Common myeloid progenitor, CD34-positive (primary cell): ENCODE results near the gene PNPLA1.

Experiments
- CTCF ChIA-PET: fragments of 350-600 bp; sonication (Branson Sonifier 250); formaldehyde crosslinking; loops from one replicate; lab custom pipeline; 2021; ENCODE audit warnings: antibody characterized with exemption; lab: Charles Lee
- POLR2A ChIA-PET: fragments of 350-600 bp; sonication (Branson Sonifier 250); formaldehyde crosslinking; loops from one replicate; lab custom pipeline; 2021; ENCODE audit warnings: antibody characterized with exemption; lab: Charles Lee
- DNase-seq, 3 donors: peaks; one replicate each; pipeline versions ENCODE4 v3.0.0 to v3.0.0-alpha.2; 2013
- H3K27ac ChIP-seq, 2 experiments: 1 replicate in 1 of 2; 2 replicates in 1 of 2; pipeline ENCODE4 v1.7.0; 2013; ENCODE audit warnings: inconsistent platforms in 2 of 2, low read length in 2 of 2, mild to moderate bottlenecking in 2 of 2, low read depth in 1 of 2, moderate library complexity in 1 of 2; ENCODE audit not compliant: severe bottlenecking in 2 of 2, insufficient read depth in 1 of 2, poor library complexity in 1 of 2
- H3K27me3 ChIP-seq, 5 experiments: replicated peaks in 2 of 5; 1 replicate in 3 of 5; 2 replicates in 2 of 5; pipeline versions ENCODE4 v1.6.1 to v1.7.0; 2013; ENCODE audit warnings: low read length in 4 of 5, mild to moderate bottlenecking in 2 of 5, moderate library complexity in 2 of 5, inconsistent platforms in 1 of 5; ENCODE audit not compliant: insufficient read depth in 5 of 5, control insufficient read depth in 4 of 5
- H3K36me3 ChIP-seq, 4 experiments: 1 replicate in 2 of 4; 2 replicates in 2 of 4; pipeline versions ENCODE4 v1.6.1 to v1.7.0; 2013; ENCODE audit warnings: low read length in 3 of 4, control low read depth in 1 of 4, mild to moderate bottlenecking in 1 of 4; ENCODE audit not compliant: control insufficient read depth in 4 of 4, insufficient read depth in 4 of 4
- H3K4me1 ChIP-seq, 4 experiments: 1 replicate in 3 of 4; 2 replicates in 1 of 4; pipeline versions ENCODE4 v1.6.1 to v1.7.1; 2013; ENCODE audit warnings: low read length in 3 of 4, mild to moderate bottlenecking in 3 of 4, control low read depth in 1 of 4, inconsistent platforms in 1 of 4, moderate library complexity in 1 of 4; ENCODE audit not compliant: control insufficient read depth in 4 of 4, insufficient read depth in 4 of 4; ENCODE audit errors: control extremely low read depth in 1 of 4
- H3K4me3 ChIP-seq, 7 experiments: 1 replicate in 4 of 7; 2 replicates in 3 of 7; pipeline versions ENCODE4 v1.5.1 to v1.7.0; 2013; ENCODE audit warnings: mild to moderate bottlenecking in 7 of 7, low read length in 6 of 7, moderate library complexity in 6 of 7, inconsistent platforms in 2 of 7, low read depth in 2 of 7, control low read depth in 1 of 7; ENCODE audit not compliant: insufficient read depth in 4 of 7, control insufficient read depth in 1 of 7; ENCODE audit errors: extremely low read depth in 1 of 7
- H3K9me3 ChIP-seq, 5 experiments: 1 replicate in 4 of 5; 2 replicates in 1 of 5; pipeline versions ENCODE4 v1.6.1 to v1.7.1; 2013; ENCODE audit warnings: low read length in 4 of 5, mild to moderate bottlenecking in 2 of 5, inconsistent platforms in 1 of 5, low read depth in 1 of 5, moderate library complexity in 1 of 5; ENCODE audit not compliant: control insufficient read depth in 4 of 5, insufficient read depth in 2 of 5; ENCODE audit errors: control extremely low read depth in 1 of 5
- WGBS: methylation state at CpG from one replicate; pipeline ENCODE4 v1.1.5; 2013; ENCODE audit not compliant: insufficient coverage; 5-methylcytosine and 5-hydroxymethylcytosine counted together

Gene PNPLA1

DNA sequence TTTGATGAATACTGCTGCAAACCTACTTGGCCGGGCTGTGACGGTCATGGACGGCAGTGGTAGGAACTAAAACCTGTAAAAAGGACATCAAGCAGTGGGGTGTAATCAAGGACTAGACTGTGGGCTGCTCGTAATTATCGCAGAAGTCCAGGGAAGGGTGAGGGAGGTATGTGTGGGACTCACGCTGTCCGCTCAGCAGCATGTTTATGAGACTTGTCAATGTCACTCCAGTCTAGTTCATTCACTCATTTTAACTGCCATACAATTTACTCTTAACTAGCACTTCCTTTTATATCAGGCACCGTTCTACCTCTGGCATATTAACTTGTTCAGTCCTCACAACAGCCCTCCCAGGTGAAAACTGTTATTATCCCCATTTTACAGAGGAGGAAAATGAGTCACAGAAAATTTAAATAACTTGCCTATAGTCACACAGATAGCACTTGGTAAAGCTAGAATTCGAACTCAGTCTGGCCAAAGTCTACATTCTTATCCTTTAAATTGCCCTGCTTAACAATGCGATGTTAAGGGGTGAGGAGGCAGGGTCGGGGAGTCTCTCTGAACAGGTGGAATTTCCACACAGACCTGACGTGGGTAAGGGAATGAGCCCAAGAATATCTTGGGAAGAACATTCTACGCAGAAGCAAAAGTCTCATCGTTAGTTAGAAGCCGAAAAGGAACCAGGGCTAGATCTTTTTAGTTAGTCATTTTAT, 4.1 kb downstream of the PNPLA1 start:
- ChIA-PET POLR2A (no interaction called here), CTCF (no interaction called here)
- peaks cover 0 to 3% (median 2%) of the 10 kb centered on the region in 5 experiments for H3K27me3 ChIP-seq
- no peak overlapping the region for H3K4me3 ChIP-seq
- H3K36me3 ChIP-seq: no peaks in the 10 kb centered on the region
- no peak overlapping the region for H3K27ac ChIP-seq
- no peak for DNase-seq
- no peaks in the 10 kb centered on the region for H3K9me3 ChIP-seq
- no peaks in the 10 kb centered on the region for H3K4me1 ChIP-seq
- WGBS: 97% methylated on average over 12 of the region's 15 CpGs

GRCh38 chr6:36276581-36277536, 7.0 kb downstream of the PNPLA1 start:
- H3K4me1 ChIP-seq: no peaks in the 10 kb centered on the region
- H3K27ac ChIP-seq: no peak overlapping the region
- ChIA-PET POLR2A (no interaction called here), CTCF (interaction anchor here (0.7 to 1.4 kb wide), 4 partner anchors 8 to 81 kb away, joined by 3 to 4 read pairs (median 3); no protein-coding TSS in a partner anchor)
- no peaks in the 10 kb centered on the region for H3K9me3 ChIP-seq
- WGBS: 89% methylated on average over 10 of the region's 13 CpGs
- no peak overlapping the region for H3K4me3 ChIP-seq
- no peak for DNase-seq
- H3K27me3 ChIP-seq: peaks cover 0 to 2% (median 0%) of the 10 kb centered on the region in 5 experiments
- no peaks in the 10 kb centered on the region for H3K36me3 ChIP-seq

- 100% methylated on average over 1 of the region's 2 CpGs for WGBS
- H3K4me3 ChIP-seq: no peak overlapping the region
- H3K36me3 ChIP-seq: no peaks in the 10 kb centered on the region
- peaks cover 0 to 3% (median 2%) of the 10 kb centered on the region in 5 experiments for H3K27me3 ChIP-seq
- H3K9me3 ChIP-seq: peaks cover 0 to 1% (median 0%) of the 10 kb centered on the region in 5 experiments
- DNase-seq: no peak
- no peaks in the 10 kb centered on the region for H3K4me1 ChIP-seq
- ChIA-PET POLR2A (no interaction called here), CTCF (interaction anchor here (1.3 kb wide), 1 partner anchor 9 kb away, joined by 3 read pairs; no protein-coding TSS in a partner anchor)
- no peak overlapping the region for H3K27ac ChIP-seq
Measured at GRCh38 chr6:36277946-36278470, 8.1 kb downstream of the PNPLA1 start.

GRCh38 chr6:36280467-36280866, 10.6 kb downstream of the PNPLA1 start:
- DNase-seq: no peak
- H3K27ac ChIP-seq: no peak overlapping the region
- no peak overlapping the region for H3K4me3 ChIP-seq
- H3K36me3 ChIP-seq: no peaks in the 10 kb centered on the region
- H3K9me3 ChIP-seq: peaks cover 0 to 2% (median 0%) of the 10 kb centered on the region in 5 experiments
- POLR2A ChIA-PET: no interaction called here
- no peaks in the 10 kb centered on the region for H3K4me1 ChIP-seq
- WGBS: 90% methylated on average over 3 of the region's 3 CpGs
- CTCF ChIA-PET: interaction anchor here (1.1 to 1.4 kb wide), 2 partner anchors 22 to 32 kb away, joined by 3 to 4 read pairs; no protein-coding TSS in a partner anchor
- H3K27me3 ChIP-seq: peaks cover 4 to 25% (median 10%) of the 10 kb centered on the region in 5 experiments

DNA sequence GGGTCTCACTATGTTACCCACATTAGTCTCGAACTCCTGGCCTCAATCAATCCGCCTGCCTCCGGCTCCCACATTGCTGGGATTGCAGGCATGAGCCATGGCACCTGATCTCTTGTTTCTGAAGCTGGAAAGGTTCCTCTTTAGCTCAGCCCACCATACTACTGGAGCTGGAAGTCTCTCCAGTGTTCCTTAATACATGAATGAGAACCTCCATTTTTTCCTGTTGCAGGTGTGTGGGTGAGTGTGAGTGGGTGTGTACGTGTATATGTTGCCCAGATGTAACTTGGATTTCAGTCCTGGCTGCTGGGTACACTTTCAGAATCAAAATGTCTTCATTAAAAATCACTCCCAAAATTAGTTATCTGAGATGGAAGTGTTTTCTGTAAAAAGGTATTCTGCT, 11.1 kb downstream of the PNPLA1 start:
- no peak for DNase-seq
- H3K9me3 ChIP-seq: peaks cover 0 to 2% (median 0%) of the 10 kb centered on the region in 5 experiments
- H3K27ac ChIP-seq: no peak overlapping the region
- 100% methylated on average over 3 of the region's 4 CpGs for WGBS
- ChIA-PET CTCF (interaction anchor here (1.1 to 1.4 kb wide), 2 partner anchors 21 to 32 kb away, joined by 3 to 4 read pairs; no protein-coding TSS in a partner anchor), POLR2A (no interaction called here)
- H3K4me1 ChIP-seq: no peaks in the 10 kb centered on the region
- no peaks in the 10 kb centered on the region for H3K36me3 ChIP-seq
- no peak overlapping the region for H3K4me3 ChIP-seq
- H3K27me3 ChIP-seq: peaks cover 4 to 30% (median 15%) of the 10 kb centered on the region in 5 experiments

- POLR2A ChIA-PET: interaction anchor here (0.5 kb wide), 1 partner anchor 34 kb away, joined by 3 read pairs; no protein-coding TSS in a partner anchor
Measured at GRCh38 chr6:36283608-36284007, 13.7 kb downstream of the PNPLA1 start.

More at GRCh38 chr6:36283608-36284007, 13.7 kb downstream of the PNPLA1 start:
- H3K4me1 ChIP-seq: no peaks in the 10 kb centered on the region
- DNase-seq: no peak
- H3K27ac ChIP-seq: no peak overlapping the region
- CTCF ChIA-PET: interaction anchor here (1.2 to 2.0 kb wide), 2 partner anchors 19 to 30 kb away, joined by 3 to 4 read pairs; no protein-coding TSS in a partner anchor
- 100% methylated on average over 1 of the region's 1 CpG for WGBS
- H3K9me3 ChIP-seq: peaks cover 0 to 2% (median 0%) of the 10 kb centered on the region in 5 experiments
- H3K27me3 ChIP-seq: peaks cover 4 to 41% (median 18%) of the 10 kb centered on the region in 5 experiments
- no peaks in the 10 kb centered on the region for H3K36me3 ChIP-seq
- no peak overlapping the region for H3K4me3 ChIP-seq
